SIG-M5 treated with dmso at 0.1 percent for 504 hours (cell line): ENCODE results near the gene TARM1.

Experiments used
- DNase-seq: peaks from one replicate; lab custom pipeline; 2025; ENCODE audit not compliant: unreplicated experiment; lab: John Stamatoyannopoulos, UW

TARM1 gene

GRCh38 chr19:54035215-54036178 lies 45.7 kb downstream of the TARM1 start:
- DNase-seq: no peak

- DNase-seq: peak; percentile 25
These were observed 50.1 kb downstream of the TARM1 start for GRCh38 chr19:54030895-54031586.

GRCh38 chr19:54029930-54030490 lies 51.2 kb downstream of the TARM1 start:
- DNase-seq: peak; percentile 30

- peak; percentile 9 for DNase-seq
These were observed 51.9 kb downstream of the TARM1 start for GRCh38 chr19:54029301-54029700.

- no peak for DNase-seq
These were observed 54.5 kb downstream of the TARM1 start for GRCh38 chr19:54026656-54027055.

- no peak for DNase-seq
These were observed 56.5 kb downstream of the TARM1 start for GRCh38 chr19:54024660-54025059.

- DNase-seq: peak; percentile 24
These were observed 58.0 kb downstream of the TARM1 start for GRCh38 chr19:54023191-54023590.

GRCh38 chr19:54021932-54022331 lies 59.2 kb downstream of the TARM1 start:
- no peak for DNase-seq

GRCh38 chr19:54021363-54021762 lies 59.8 kb downstream of the TARM1 start:
- DNase-seq: no peak
